Bronchial epithelial cell (primary cell): ENCODE data around the gene RGS6. TPM values are rescaled to one million over a fixed set of nuclear protein-coding genes. Genes with fewer than 3 reads are reported as not detected.

ENCODE experiments used
- DNase-seq: peaks from one replicate; pipeline ENCODE4 v3.0.0-alpha.2; 2010; ENCODE audit warnings: low read depth
- FAIRE-seq: peaks from 2 replicates; lab custom pipeline; 2011; peaks lifted over from hg19 to GRCh38; lab: Jason Lieb, UNC
- H3K27me3 ChIP-seq: 2 replicates; pipeline ENCODE4 v1.5.1; 2011; ENCODE audit warnings: low read length; ENCODE audit not compliant: control insufficient read depth, insufficient read depth
- H3K36me3 ChIP-seq: 2 replicates; pipeline ENCODE4 v1.5.1; 2011; ENCODE audit warnings: low read length; ENCODE audit not compliant: control insufficient read depth, insufficient read depth
- H3K4me3 ChIP-seq: 2 replicates; pipeline ENCODE4 v1.5.1; 2011; ENCODE audit warnings: mild to moderate bottlenecking, low read depth, low read length, control low read depth
- total RNA-seq: library from RNA; depleted of rRNA; stranded (reverse); fragments of >200 nt; gene quantifications from 2 replicates; pipeline ENCODE4 v1.2.1, GENCODE V29; 2014
- TF ChIP-seq, protein P1 (sequence below): IDR thresholded peaks from 2 replicates; pipeline ENCODE4 v1.5.1; 2011; ENCODE audit warnings: mild to moderate bottlenecking, moderate library complexity, low read length, control low read depth, inconsistent platforms; ENCODE audit not compliant: insufficient read depth, severe bottlenecking

Gene RGS6
- total RNA-seq, 1 donor from 2014 or later, result not detected

DNA sequence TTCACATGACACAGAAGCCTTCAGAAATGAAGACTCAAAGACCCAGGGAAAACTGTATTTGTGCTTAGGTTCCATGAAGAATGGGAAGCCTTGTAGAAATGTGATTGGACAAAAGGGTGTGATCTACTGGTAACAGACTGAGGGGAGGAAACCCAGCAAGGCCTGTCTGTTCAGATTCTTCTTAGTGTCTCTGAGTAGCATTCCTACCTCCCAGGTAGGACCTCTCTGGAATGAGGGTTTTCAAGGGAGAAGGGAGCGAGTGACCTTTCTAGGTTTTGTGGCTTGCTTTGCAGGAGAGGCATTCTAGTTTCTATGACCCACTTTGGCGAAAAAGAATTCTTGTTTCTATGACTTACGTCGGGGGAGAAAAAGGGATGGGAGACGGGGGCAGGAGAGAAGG is 560.0 kb downstream of the RGS6 start:
- H3K27me3 ChIP-seq, result no peaks in the 10 kb centered on the region
- no peak for FAIRE-seq
- TF ChIP-seq, protein P1, sequence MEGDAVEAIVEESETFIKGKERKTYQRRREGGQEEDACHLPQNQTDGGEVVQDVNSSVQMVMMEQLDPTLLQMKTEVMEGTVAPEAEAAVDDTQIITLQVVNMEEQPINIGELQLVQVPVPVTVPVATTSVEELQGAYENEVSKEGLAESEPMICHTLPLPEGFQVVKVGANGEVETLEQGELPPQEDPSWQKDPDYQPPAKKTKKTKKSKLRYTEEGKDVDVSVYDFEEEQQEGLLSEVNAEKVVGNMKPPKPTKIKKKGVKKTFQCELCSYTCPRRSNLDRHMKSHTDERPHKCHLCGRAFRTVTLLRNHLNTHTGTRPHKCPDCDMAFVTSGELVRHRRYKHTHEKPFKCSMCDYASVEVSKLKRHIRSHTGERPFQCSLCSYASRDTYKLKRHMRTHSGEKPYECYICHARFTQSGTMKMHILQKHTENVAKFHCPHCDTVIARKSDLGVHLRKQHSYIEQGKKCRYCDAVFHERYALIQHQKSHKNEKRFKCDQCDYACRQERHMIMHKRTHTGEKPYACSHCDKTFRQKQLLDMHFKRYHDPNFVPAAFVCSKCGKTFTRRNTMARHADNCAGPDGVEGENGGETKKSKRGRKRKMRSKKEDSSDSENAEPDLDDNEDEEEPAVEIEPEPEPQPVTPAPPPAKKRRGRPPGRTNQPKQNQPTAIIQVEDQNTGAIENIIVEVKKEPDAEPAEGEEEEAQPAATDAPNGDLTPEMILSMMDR, result no peak
- no peak overlapping the region for H3K4me3 ChIP-seq
- H3K36me3 ChIP-seq, result no peaks in the 10 kb centered on the region
- DNase-seq, result no peak

GRCh38 chr14:72495668-72496067 is 563.4 kb downstream of the RGS6 start:
- DNase-seq (no peak), FAIRE-seq (no peak)

GRCh38 chr14:72498646-72499045 is 566.4 kb downstream of the RGS6 start:
- Histone ChIP-seq H3K27me3 (no peaks in the 10 kb centered on the region), H3K36me3 (no peaks in the 10 kb centered on the region), H3K4me3 (no peak overlapping the region)
- TF ChIP-seq, protein P1, result no peak
- no peak for DNase-seq
- no peak for FAIRE-seq

More at GRCh38 chr14:72495668-72496067, 563.4 kb downstream of the RGS6 start:
- no peaks in the 10 kb centered on the region for H3K36me3 ChIP-seq
- TF ChIP-seq, protein P1, result no peak
- H3K4me3 ChIP-seq, result no peak overlapping the region
- H3K27me3 ChIP-seq, result no peaks in the 10 kb centered on the region

GRCh38 chr14:72499746-72500145 is 567.5 kb downstream of the RGS6 start:
- Histone ChIP-seq H3K4me3 (no peak overlapping the region), H3K27me3 (no peaks in the 10 kb centered on the region), H3K36me3 (no peaks in the 10 kb centered on the region)
- DNase-seq (no peak), FAIRE-seq (no peak)
- TF ChIP-seq, protein P1, result no peak

- DNase-seq (no peak), FAIRE-seq (no peak)
- no peak overlapping the region for H3K4me3 ChIP-seq
- H3K36me3 ChIP-seq, result no peaks in the 10 kb centered on the region
- H3K27me3 ChIP-seq, result no peaks in the 10 kb centered on the region
- TF ChIP-seq, protein P1, result no peak
Measured at GRCh38 chr14:72500234-72500838, 568.1 kb downstream of the RGS6 start.

GRCh38 chr14:72501439-72501838 is 569.2 kb downstream of the RGS6 start:
- TF ChIP-seq, protein P1, result no peak
- FAIRE-seq (no peak), DNase-seq (no peak)
- Histone ChIP-seq H3K36me3 (no peaks in the 10 kb centered on the region), H3K27me3 (no peaks in the 10 kb centered on the region), H3K4me3 (no peak overlapping the region)
